ENCODE measurements around the gene CDKN2B-AS1.

Gene CDKN2B-AS1

DNA sequence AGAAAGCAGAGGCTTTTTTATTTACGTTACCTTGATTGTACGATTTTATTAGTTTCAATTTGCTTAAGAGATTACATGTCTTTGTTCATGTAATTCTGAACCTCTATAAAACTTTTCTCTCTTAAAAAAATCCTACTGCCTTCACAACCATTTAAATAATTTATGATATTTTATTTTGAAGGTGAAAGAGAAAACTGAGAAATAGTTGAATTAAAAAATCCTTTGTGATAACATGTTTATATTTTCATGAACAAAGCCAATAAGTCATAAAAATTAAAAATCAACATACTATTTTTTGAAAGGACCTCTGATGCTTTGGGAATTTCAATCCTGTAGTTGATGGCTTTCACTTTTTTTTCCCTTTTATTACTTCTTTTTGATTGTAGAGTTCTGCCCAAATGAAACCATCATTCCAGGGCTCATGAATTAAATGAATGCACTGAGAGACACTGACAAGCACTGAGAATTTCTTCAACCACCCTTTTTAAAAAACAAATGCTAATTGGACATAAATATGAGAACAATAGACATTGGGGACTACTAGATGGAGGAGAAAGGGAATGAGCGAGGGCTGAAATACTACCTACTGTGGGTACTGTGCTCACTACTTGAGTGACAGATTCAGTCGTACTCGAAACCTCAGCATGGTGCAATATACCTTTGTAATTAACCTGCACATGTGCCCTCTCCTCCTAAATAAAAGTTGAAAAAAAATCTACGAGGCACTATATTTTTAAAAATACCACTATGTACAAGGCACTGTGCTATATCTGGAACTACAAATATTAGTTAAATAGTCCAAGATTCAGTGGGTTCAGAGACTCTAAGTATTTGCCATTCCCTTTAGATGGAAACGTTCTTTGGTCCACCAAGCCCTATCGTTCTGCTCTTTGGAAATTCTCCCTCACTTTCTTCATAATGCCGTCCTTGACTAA lies 6.3 kb upstream of the CDKN2B-AS1 start:
- in situ Hi-C loops (cut with MboI; ENCODE audit: low sequenced_read_pairs) = loop anchor here (25.0 kb wide), 1 partner anchor 449 kb away; the partner anchor contains the start of gene DMRTA1
- Histone ChIP-seq H3K9me3 (no peaks in the 10 kb centered on the region), H3K4me3 (no peak overlapping the region; the same call in 1 of the 2 replicates), H3K36me3 (replicated peaks) (0 out of 2 replicates have a peak, but pooled peaks cover 4% of the 10 kb centered on the region), H3K4me1 (peaks cover 45% of the 10 kb centered on the region), H3K27me3 (ENCODE audit: low read depth) (no peaks in the 10 kb centered on the region)
- peak in 1 of 2 experiments; percentile 38 for DNase-seq (ENCODE audit: low spot score in 2 of 2)

DNA sequence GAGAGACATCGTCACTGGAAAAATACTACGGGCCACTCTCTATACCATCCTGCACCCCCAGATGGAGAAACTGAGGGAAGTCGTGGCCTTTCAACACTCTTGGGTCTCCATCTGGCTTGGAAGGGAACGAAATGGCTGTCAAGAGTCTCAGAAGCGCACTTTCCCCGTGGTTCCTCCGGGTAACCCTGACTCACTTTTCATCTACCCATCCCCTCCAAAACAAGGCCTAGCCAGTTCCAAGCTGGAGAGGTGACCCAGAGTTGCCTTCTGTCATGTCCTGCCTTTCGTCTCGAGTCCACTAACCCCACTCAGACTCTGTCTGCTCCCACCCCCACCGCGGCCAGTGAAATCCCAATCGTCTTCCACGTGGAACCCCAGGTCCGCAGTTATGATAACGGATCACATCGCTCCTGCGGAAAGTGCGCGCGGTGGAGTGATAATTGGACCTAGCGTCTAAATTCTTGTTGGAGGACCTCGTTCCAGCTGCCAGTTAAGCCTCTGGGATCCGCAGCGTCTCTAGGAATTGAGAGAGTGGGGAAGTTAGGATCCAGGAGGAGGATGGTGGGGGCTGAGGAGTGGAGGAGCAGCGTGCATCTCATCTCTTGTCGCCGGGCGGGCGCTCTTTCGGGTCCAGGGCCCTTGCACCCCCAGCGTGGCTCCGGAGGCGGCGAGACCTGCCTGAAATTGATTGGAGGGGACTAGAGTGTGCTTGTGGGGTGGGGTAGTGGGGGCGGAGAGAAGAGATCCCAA lies 5.0 kb upstream of the CDKN2B-AS1 start:
- Histone ChIP-seq H3K4me3 (no peak overlapping the region), H3K27me3 (ENCODE audit: low read depth) (no peaks in the 10 kb centered on the region), H3K9me3 (no peaks in the 10 kb centered on the region), H3K4me1 (peaks cover 45% of the 10 kb centered on the region), H3K36me3 (replicated peaks) (0 out of 2 replicates have a peak, but pooled peaks cover 4% of the 10 kb centered on the region)
- no peak for DNase-seq (ENCODE audit: low spot score in 2 of 2)
- in situ Hi-C loops (cut with MboI; ENCODE audit: low sequenced_read_pairs) = loop anchor here (10.0 to 25.0 kb wide), 2 partner anchors 175 to 448 kb away; partner anchors contain the start of gene DMRTA1

DNA sequence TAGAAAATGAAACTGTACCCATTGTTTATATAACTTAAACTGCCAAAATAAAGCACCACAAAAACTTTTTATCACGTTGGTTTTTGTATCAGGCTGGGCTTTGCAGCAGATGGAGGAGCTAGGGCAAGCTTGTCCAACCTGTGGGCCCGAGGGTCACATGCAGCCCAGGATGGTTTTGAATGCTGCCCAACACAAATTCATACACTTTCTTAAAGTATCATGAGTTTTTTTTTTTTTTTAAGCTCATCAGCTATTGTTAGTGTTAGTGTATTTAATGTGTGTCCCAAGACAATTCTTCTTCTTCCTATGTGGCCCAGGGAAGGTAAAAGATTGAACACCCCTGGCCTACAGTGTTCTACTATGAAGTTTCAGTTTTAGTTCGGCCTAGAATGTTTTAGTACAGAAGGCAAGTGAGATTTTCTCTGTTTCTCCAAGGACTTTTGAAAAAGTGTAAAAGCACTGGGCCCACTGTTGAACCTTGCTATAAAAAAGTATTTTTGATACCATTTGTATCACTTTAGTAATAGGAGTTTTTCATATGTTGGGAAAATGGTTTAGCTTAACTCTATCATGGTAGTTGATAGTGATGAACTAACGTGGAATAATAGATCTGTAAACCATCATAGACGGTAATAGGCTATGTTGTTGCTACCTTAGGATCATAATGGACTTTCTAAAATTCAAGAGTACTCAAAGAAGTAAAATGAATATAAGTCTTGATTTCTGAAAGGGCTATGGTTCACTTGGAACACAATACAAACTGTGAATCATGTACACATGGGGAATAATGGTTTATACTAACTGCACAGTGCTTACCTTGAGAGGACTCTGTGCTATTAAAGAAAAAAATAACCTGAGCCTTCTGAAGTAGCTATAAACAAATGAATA lies 3.3 kb upstream of the CDKN2B-AS1 start:
- DNase-seq (ENCODE audit: low spot score in 2 of 2) = peak in 1 of 2 experiments; percentile 29
- Histone ChIP-seq H3K36me3 (replicated peaks) (0 out of 2 replicates have a peak, but pooled peaks cover 4% of the 10 kb centered on the region), H3K4me3 (peak overlapping the region; percentile 82), H3K9me3 (no peaks in the 10 kb centered on the region), H3K4me1 (peaks cover 32% of the 10 kb centered on the region), H3K27me3 (ENCODE audit: low read depth) (no peaks in the 10 kb centered on the region)
- in situ Hi-C loops (cut with MboI; ENCODE audit: low sequenced_read_pairs) = loop anchor here (10.0 to 25.0 kb wide), 2 partner anchors 177 to 446 kb away; partner anchors contain the start of gene DMRTA1

DNA sequence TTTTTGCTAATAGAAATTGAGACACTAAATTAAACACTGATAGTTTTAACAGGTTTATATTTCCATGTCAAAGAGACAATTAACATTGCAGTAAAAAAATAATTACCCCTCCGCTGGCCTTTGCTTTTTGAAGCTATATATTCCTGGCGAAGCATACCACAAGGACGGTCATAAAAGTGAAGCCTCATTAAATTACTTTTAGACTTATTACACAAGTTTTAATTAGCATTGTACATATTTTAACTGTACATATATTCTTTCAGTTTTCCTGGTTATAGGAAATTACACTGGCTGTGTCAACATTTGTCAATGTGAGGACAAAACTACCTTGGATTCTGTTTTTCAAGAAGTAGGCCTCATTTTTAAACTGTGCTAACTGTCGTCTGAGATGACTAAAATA lies 1.6 kb upstream of the CDKN2B-AS1 start:
- Histone ChIP-seq H3K36me3 (replicated peaks) (0 out of 2 replicates have a peak, but pooled peaks cover 4% of the 10 kb centered on the region), H3K27me3 (ENCODE audit: low read depth) (no peaks in the 10 kb centered on the region), H3K4me3 (peak overlapping the region; percentile 82), H3K9me3 (no peaks in the 10 kb centered on the region), H3K4me1 (peaks cover 32% of the 10 kb centered on the region)
- DNase-seq (ENCODE audit: low spot score in 2 of 2) = no peak
- in situ Hi-C loops (cut with MboI; ENCODE audit: low sequenced_read_pairs) = loop anchor here (10.0 to 25.0 kb wide), 2 partner anchors 178 to 444 kb away; partner anchors contain the start of gene DMRTA1

DNA sequence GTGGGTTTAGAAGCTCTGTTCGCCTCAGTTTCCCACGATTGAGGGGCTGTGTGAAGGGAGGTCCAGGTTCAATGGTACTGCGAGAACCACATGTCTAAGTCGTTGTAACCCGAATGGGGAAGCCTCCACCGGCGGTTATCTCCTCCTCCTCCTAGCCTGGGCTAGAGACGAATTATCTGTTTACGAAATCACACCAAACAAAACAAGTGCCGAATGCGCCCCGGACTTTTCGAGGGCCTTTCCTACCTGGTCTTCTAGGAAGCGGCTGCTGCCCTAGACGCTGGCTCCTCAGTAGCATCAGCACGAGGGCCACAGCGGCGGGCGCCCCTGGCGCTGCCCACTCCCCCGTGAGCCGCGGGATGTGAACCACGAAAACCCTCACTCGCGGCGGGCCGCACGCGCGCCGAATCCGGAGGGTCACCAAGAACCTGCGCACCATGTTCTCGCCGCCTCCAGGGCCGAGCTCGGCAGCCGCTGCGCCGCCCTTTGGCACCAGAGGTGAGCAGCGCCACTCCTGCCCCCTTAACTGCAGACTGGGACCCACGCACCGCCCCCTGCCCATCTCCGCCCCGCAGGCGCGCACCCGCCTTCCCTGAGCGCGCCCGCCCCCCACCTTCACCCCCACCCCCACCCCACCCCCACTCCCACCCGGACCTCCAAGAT lies 567 bp upstream of the CDKN2B-AS1 start, which contains the start of gene CDKN2A:
CDKN2A (minus strand) TSS at position 500 of the 663 bp plus-strand sequence.
- Histone ChIP-seq H3K4me1 (peaks cover 27% of the 10 kb centered on the region), H3K27me3 (ENCODE audit: low read depth) (no peaks in the 10 kb centered on the region), H3K36me3 (replicated peaks) (0 out of 2 replicates have a peak, but pooled peaks cover 4% of the 10 kb centered on the region), H3K9me3 (no peaks in the 10 kb centered on the region), H3K4me3 (peak within 1 kb of the TSS; percentile 82)
- in situ Hi-C loops (cut with MboI; ENCODE audit: low sequenced_read_pairs) = loop anchor here (10.0 to 25.0 kb wide), 2 partner anchors 179 to 443 kb away; partner anchors contain the start of gene DMRTA1
- peak; percentile 78 to 90 for DNase-seq (ENCODE audit: low spot score in 2 of 2)

DNA sequence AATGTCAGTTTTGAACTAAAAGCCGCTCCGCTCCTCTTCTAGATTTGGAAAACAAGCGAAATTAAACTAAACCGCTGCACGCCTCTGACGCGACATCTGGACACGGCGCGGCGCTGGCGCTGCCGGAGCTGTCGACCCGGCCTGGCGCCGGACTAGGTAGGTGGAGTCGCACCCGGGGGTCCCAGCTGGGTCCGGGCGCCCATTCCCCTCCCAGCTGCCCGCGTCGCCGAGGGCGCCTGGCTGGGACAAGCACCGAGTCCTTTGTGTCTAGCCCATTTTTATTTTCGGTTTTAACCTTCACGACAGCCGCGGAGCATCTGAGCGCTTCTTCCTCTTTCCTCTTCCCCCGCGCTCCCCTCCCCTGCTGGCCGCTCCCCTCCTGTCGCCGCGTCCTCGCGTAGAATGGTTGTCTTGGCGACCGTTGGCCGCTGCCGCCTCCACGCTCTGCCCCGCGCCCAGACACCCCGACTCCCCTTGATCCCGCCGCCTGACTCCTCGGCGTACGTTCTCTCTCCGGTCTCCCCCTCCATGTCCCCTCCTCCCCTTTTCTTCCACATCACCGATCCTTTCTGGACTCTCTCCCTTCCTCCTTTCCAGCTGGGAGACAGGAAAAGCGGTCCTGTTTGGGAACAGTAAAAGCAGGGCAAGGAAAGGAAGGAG lies 545 bp downstream of the CDKN2B-AS1 start:
- in situ Hi-C loops (cut with MboI; ENCODE audit: low sequenced_read_pairs) = loop anchor here (10.0 to 25.0 kb wide), 2 partner anchors 180 to 442 kb away; partner anchors contain the start of gene DMRTA1
- H3K27me3 ChIP-seq (ENCODE audit: low read depth) = no peaks in the 10 kb centered on the region
- peak; percentile 75 to 87 for DNase-seq (ENCODE audit: low spot score in 2 of 2)

DNA sequence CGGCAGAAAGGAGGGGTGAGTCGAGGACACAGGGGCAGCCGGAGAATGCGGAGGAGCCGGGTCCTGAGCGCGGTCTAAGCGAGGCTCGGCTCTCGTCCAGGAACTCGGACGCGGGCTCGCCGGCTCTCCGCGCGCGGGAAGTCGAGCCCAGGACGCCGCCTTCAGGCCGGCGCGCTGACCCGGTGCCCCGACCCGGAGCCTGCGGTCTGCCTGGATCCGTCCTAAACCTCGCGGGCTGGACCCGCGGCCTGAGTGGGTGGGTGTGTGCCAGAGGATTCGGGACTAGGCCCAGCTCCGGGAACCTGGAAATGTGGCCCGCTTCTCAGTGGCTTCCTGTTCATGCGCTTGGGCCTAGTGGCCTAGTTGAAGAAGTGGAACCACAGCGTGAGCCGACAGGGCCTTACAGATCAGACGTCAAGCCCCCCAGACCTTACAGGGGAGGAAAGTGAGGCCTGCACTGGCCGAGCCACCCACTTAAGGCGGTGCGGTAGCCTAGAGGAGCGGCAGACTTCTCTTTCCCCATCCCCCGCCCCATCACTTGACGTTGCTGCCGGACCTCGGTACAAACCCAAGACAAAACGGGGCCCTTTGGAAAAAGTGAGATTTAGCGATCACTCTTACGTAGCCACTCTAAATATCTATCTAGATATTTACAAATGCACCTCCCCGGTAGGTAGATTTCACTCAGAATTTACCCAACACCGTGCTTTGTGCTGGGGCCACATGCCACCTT lies 1.2 kb downstream of the CDKN2B-AS1 start:
- peak in 1 of 2 experiments; percentile 56 for DNase-seq (ENCODE audit: low spot score in 2 of 2)
- Histone ChIP-seq H3K4me1 (peaks cover 18% of the 10 kb centered on the region), H3K9me3 (no peaks in the 10 kb centered on the region), H3K36me3 (replicated peaks) (no peaks in the 10 kb centered on the region), H3K27me3 (ENCODE audit: low read depth) (no peaks in the 10 kb centered on the region), H3K4me3 (peak overlapping the region; percentile 82)
- in situ Hi-C loops (cut with MboI; ENCODE audit: low sequenced_read_pairs) = loop anchor here (10.0 to 25.0 kb wide), 2 partner anchors 181 to 441 kb away; partner anchors contain the start of gene DMRTA1

More for the DNA sequence above, 545 bp downstream of the CDKN2B-AS1 start:
- no peaks in the 10 kb centered on the region for H3K36me3 ChIP-seq (replicated peaks)
- H3K4me3 ChIP-seq = peak overlapping the region; percentile 82
- peaks cover 22% of the 10 kb centered on the region for H3K4me1 ChIP-seq
- H3K9me3 ChIP-seq = no peaks in the 10 kb centered on the region

DNA sequence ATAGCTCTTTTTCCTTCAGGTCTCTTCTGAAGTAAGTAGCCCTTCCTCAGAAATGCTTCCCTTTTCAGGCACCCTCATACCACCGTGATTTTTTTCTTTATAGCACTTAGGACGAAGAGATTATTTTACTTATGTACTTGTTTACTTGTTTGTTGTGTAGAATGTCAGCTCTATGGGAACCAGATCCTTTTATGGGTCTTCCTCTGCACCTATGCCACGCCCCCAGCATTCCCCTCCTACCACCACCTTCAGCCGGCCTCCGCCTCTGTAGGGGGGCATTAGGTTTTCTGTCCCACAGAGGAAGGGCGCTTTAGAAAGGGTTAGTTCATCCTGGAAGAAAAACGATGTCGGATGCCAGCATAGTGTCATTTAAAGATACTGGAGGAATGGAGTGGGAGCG lies 1.8 kb downstream of the CDKN2B-AS1 start:
- DNase-seq (ENCODE audit: low spot score in 2 of 2) = peak; percentile 59 to 82
- peak overlapping the region; percentile 82 for H3K4me3 ChIP-seq
- H3K4me1 ChIP-seq = peaks cover 16% of the 10 kb centered on the region
- H3K27me3 ChIP-seq (ENCODE audit: low read depth) = no peaks in the 10 kb centered on the region
- H3K9me3 ChIP-seq = no peaks in the 10 kb centered on the region
- in situ Hi-C loops (cut with MboI; ENCODE audit: low sequenced_read_pairs) = loop anchor here (10.0 to 25.0 kb wide), 2 partner anchors 182 to 441 kb away; partner anchors contain the start of gene DMRTA1
- no peaks in the 10 kb centered on the region for H3K36me3 ChIP-seq (replicated peaks)

DNA sequence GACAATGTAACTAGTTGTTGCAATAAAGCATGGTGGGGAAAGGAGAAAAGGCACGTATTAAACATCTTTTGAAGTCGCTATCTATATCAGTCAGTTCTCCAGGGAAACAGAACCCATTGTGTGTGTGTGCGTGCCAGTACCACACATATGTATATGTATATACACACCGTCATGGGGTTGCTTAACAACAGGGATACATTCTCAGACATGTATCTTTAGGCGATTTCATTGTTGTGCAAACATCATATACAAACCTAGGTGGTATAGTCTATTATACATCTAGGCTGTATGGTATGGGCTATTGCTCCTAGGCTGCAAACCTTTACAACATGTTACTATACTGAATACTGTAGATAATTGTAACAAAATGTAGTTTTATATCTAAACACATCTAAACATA lies 2.3 kb downstream of the CDKN2B-AS1 start:
- Histone ChIP-seq H3K9me3 (no peaks in the 10 kb centered on the region), H3K4me3 (peak overlapping the region; percentile 82), H3K27me3 (ENCODE audit: low read depth) (no peaks in the 10 kb centered on the region), H3K36me3 (replicated peaks) (no peaks in the 10 kb centered on the region), H3K4me1 (peaks cover 16% of the 10 kb centered on the region)
- DNase-seq (ENCODE audit: low spot score in 2 of 2) = peak; percentile 41 to 58
- in situ Hi-C loops (cut with MboI; ENCODE audit: low sequenced_read_pairs) = loop anchor here (10.0 to 25.0 kb wide), 2 partner anchors 182 to 440 kb away; partner anchors contain the start of gene DMRTA1

DNA sequence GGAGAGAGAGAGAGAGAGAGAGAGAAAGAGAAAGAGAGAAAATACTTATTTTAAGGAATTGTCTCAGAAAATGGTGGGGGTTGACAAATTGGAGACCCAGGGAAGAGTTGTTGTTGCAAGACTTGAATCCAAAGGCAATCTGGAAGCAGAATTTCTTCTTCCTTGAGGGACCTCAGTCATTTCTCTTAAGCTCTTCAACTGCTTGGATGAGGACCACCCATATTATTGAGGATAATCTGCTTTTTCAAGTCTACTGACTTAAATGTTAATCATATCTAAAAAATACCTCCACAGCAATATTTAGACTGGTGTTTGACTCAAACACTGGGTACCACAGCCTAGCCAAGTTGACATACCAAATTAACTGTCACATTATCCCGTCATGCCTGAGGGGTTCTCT lies 2.9 kb downstream of the CDKN2B-AS1 start:
- in situ Hi-C loops (cut with MboI; ENCODE audit: low sequenced_read_pairs) = loop anchor here (10.0 to 25.0 kb wide), 2 partner anchors 183 to 440 kb away; partner anchors contain the start of gene DMRTA1
- Histone ChIP-seq H3K4me1 (peaks cover 16% of the 10 kb centered on the region), H3K36me3 (replicated peaks) (no peaks in the 10 kb centered on the region), H3K27me3 (ENCODE audit: low read depth) (no peaks in the 10 kb centered on the region), H3K9me3 (no peaks in the 10 kb centered on the region), H3K4me3 (no peak overlapping the region)
- no peak for DNase-seq (ENCODE audit: low spot score in 2 of 2)

DNA sequence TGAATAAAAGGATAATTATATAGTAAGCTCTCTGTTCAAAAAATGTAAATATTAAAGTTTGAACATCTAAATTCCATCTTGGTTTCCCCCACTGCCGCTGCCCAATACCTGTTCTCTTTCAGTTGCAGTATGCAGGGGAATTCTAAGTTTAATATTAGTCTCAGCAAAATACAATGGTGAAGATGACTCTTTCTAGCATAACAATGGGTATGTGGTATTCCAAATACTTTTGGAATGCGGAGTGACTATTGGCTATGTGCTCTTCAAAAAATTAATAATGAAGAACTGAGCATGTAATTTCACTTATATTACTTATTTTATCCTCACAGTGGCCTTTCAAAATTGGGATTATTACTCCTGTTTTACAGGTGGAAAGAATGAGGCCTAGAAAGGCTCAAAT lies 3.4 kb downstream of the CDKN2B-AS1 start:
- H3K4me1 ChIP-seq = peaks cover 16% of the 10 kb centered on the region
- in situ Hi-C loops (cut with MboI; ENCODE audit: low sequenced_read_pairs) = loop anchor here (10.0 to 25.0 kb wide), 2 partner anchors 183 to 439 kb away; partner anchors contain the start of gene DMRTA1
- no peaks in the 10 kb centered on the region for H3K27me3 ChIP-seq (ENCODE audit: low read depth)
- H3K4me3 ChIP-seq = no peak overlapping the region
- no peak for DNase-seq (ENCODE audit: low spot score in 2 of 2)
- H3K36me3 ChIP-seq (replicated peaks) = no peaks in the 10 kb centered on the region
- no peaks in the 10 kb centered on the region for H3K9me3 ChIP-seq

Measured in HAP-1 (cell line).